Left lung (tissue), 10 donors: ENCODE data around the gene CFAP161. TPM values are rescaled to one million over a fixed set of nuclear protein-coding genes. Genes with fewer than 3 reads are reported as not detected.

ENCODE experiments used
- ATAC-seq: fragments of 200-7000 bp; cut with Tn5 transposase; one replicate; pipeline ENCODE4 v1.9.1; 2020; ENCODE audit warnings: moderate library complexity
- DNase-seq, 4 donors: peaks; one replicate each; pipeline ENCODE4 v3.0.0-alpha.2; 2013 to 2020
- H3K27ac ChIP-seq, 2 donors: fragments of 200-600 bp; sonication (generic) in 1 of 2; one replicate each; pipeline versions ENCODE4 v1.5.0 to v1.8.0; 2020 to 2021
- H3K27me3 ChIP-seq, 2 donors: fragments of 200-600 bp; sonication (generic) in 1 of 2; one replicate each; pipeline versions ENCODE4 v1.5.0 to v1.8.0; 2020 to 2021
- H3K36me3 ChIP-seq, 2 donors: fragments of 200-600 bp; sonication (generic) in 1 of 2; one replicate each; pipeline versions ENCODE4 v1.5.0 to v1.8.0; 2020 to 2021
- H3K4me1 ChIP-seq, 2 donors: fragments of 200-600 bp; one replicate each; pipeline ENCODE4 v1.8.0; 2021
- H3K4me3 ChIP-seq, 2 donors: fragments of 200-600 bp; sonication (generic) in 1 of 2; one replicate each; pipeline versions ENCODE4 v1.5.0 to v1.8.0; 2020 to 2021; ENCODE audit warnings: mild to moderate bottlenecking in 1 of 2
- H3K9me3 ChIP-seq, 2 donors: fragments of 200-600 bp; sonication (generic) in 1 of 2; one replicate each; pipeline versions ENCODE4 v1.5.0 to v1.8.0; 2020 to 2021
- intact Hi-C, 2 donors: fragments of 100-400 bp; cut with DNase I; formaldehyde crosslinking; loops; one replicate each; pipeline versions ENCODE4 v1.11.2 to v1.14.2; 2022
- polyA plus RNA-seq, 6 donors: library from polyadenylated mRNA; unstranded; fragments of 120-200 nt; gene quantifications; one replicate each; pipeline ENCODE4 v1.2.1, GENCODE V29; 2013; ENCODE audit not compliant: insufficient read length in 6 of 6
- total RNA-seq, 2 donors: library from RNA; stranded (reverse); fragmentation: NEBNext Ultra II Directional; extraction: Animal tissue kit (Norgen Biotek cat#: 25700); gene quantifications; one replicate each; pipeline ENCODE4 v1.2.1, GENCODE V29; 2021
- TF ChIP-seq, protein P1 (sequence below), 2 donors: fragments of 200-600 bp; sonication (generic) in 1 of 2; IDR thresholded peaks; one replicate each; pipeline versions ENCODE4 v1.5.0 to v1.8.0; 2021; ENCODE audit warnings: antibody characterized with exemption in 2 of 2
- donor health status: DM: no; HTN: yes; CAD: no.
- donor health status: DM: no; HTN: no; CAD: no.

Gene CFAP161
- total and polyA plus RNA-seq, 8 donors = 0.64 to 12.2 (median 5.7) TPM

DNA sequence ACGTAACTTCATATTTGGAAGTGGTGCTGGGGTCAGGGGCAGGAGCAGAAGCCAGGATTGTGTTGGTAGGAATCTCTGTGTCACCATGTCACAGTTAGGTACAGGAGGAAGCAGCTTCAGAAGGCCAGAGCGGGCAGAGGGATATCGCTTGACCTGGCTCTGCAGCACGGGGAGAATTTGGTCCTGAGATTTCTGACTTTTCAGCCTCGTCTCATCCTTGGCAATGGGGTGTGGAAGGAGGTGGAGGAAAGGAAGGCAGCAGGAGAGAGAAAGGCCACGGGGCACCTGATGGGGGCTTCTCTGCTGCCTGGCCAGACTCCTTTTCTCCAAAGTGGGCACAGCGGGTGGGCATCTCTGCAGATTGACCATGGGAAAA, 63.2 kb downstream of the CFAP161 start:
- H3K4me3 ChIP-seq = no peak overlapping the region
- no peak overlapping the region for H3K27ac ChIP-seq
- no peaks in the 10 kb centered on the region for H3K36me3 ChIP-seq
- TF ChIP-seq, protein P1, sequence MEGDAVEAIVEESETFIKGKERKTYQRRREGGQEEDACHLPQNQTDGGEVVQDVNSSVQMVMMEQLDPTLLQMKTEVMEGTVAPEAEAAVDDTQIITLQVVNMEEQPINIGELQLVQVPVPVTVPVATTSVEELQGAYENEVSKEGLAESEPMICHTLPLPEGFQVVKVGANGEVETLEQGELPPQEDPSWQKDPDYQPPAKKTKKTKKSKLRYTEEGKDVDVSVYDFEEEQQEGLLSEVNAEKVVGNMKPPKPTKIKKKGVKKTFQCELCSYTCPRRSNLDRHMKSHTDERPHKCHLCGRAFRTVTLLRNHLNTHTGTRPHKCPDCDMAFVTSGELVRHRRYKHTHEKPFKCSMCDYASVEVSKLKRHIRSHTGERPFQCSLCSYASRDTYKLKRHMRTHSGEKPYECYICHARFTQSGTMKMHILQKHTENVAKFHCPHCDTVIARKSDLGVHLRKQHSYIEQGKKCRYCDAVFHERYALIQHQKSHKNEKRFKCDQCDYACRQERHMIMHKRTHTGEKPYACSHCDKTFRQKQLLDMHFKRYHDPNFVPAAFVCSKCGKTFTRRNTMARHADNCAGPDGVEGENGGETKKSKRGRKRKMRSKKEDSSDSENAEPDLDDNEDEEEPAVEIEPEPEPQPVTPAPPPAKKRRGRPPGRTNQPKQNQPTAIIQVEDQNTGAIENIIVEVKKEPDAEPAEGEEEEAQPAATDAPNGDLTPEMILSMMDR (IDR thresholded peaks at IDR 0.05) = no peak
- no peaks in the 10 kb centered on the region for H3K9me3 ChIP-seq
- H3K4me1 ChIP-seq = no peaks in the 10 kb centered on the region
- ATAC-seq (no peak), DNase-seq (no peak)
- intact Hi-C loops = no loop called here
- no peaks in the 10 kb centered on the region for H3K27me3 ChIP-seq

DNA sequence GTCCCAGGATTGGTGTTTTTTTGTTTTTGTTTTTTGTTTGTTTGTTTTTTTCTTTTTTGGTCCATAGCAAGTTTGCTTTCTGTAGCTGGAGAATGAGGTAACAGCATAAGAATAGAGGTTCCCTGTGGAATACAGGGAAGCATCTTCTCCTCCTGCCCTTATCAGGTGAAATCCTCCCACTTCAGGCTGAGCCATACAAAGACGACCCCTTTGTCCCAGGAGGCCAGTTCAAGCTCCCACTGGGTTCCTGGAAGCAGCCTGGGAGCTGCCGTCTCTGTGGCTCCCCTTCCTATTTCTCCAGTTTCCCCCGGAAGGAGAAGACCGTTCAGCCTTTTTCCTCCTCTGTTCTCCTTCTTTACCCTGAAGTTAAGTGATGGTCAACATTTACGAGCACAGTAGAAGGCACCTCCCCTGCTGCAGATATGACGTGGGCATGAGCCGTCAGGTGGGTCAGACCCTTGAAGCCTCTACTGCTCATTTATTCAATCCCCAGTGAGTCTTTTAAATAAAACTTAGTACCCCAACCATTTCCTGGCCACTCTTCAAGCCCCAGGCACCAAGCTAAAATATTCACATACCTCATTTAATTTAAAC, 63.7 kb downstream of the CFAP161 start:
- H3K27ac ChIP-seq = no peak overlapping the region
- intact Hi-C loops = no loop called here
- TF ChIP-seq, protein P1 (IDR thresholded peaks at IDR 0.05) = no peak

More for the DNA sequence above, 63.7 kb downstream of the CFAP161 start:
- no peaks in the 10 kb centered on the region for H3K4me1 ChIP-seq
- H3K4me3 ChIP-seq = no peak overlapping the region
- DNase-seq (no peak), ATAC-seq (no peak)
- no peaks in the 10 kb centered on the region for H3K27me3 ChIP-seq
- H3K9me3 ChIP-seq = no peaks in the 10 kb centered on the region
- H3K36me3 ChIP-seq = no peaks in the 10 kb centered on the region

Other genes starting within 250 kb of the CFAP161 start
- gene MESD, start 144.5 kb upstream of the CFAP161 start, total RNA-seq = 10 to 100 TPM; 24.2 to 28.2 TPM
- gene MESD, start 144.5 kb upstream of the CFAP161 start, polyA plus RNA-seq = 10 to 100 TPM; 40.0 to 44.1 (median 43.0) TPM
- gene TLNRD1, start 133.3 kb upstream of the CFAP161 start, total RNA-seq = 10 to 100 TPM; 19.2 to 27.6 TPM
- 10 to 100 TPM; 10.1 to 18.5 (median 15.7) TPM for gene TLNRD1, start 133.3 kb upstream of the CFAP161 start, polyA plus RNA-seq
- gene IL16, start 62.6 kb downstream of the CFAP161 start, total RNA-seq = 10 to 100 TPM; 22.0 to 34.3 TPM
- 10 to 100 TPM; 11.4 to 18.4 (median 13.6) TPM for gene IL16, start 62.6 kb downstream of the CFAP161 start, polyA plus RNA-seq
- 1 to 10 TPM; 5.2 to 6.0 TPM for gene STARD5, start 189.9 kb downstream of the CFAP161 start, total RNA-seq
- gene STARD5, start 189.9 kb downstream of the CFAP161 start, polyA plus RNA-seq = 1 to 10 TPM; 3.8 to 6.6 (median 5.2) TPM
- not detected for gene TMC3, start 239.9 kb downstream of the CFAP161 start, total RNA-seq
- gene TMC3, start 239.9 kb downstream of the CFAP161 start, polyA plus RNA-seq = under 1 TPM; 0.14 to 0.31 (median 0.25) TPM